Stimulated activated naive CD8-positive, alpha-beta T cell treated with anti-CD3 and anti-CD28 coated beads, Interleukin-15, amount 100 ng/mL, for 72 hours (primary cell): ENCODE results near the gene SNIP1.
A peak's percentile ranks its signal among the peaks of the same experiment; 100 is the strongest.
"Not testable (repeated sequence)": the region's sequence is repeated elsewhere in the genome, so short reads cannot be mapped to it uniquely, and the experiment has no call there.

ENCODE experiments used
- ATAC-seq: fragments of 150-1000 bp; cut with Tn5 transposase; 2 replicates; pipeline ENCODE4 v1.10.0; 2021; ENCODE audit warnings: mild to moderate bottlenecking, moderate library complexity
- DNase-seq, 2 donors: peaks; one replicate each; pipeline ENCODE4 v3.0.0; 2021 to 2022
- H3K27ac Mint-ChIP-seq, 2 donors: one replicate each; pipeline ENCODE4 v1.8.0; 2022; ENCODE audit warnings: mild to moderate bottlenecking in 2 of 2, mixed read lengths in 2 of 2, moderate library complexity in 2 of 2
- H3K27me3 Mint-ChIP-seq: one replicate; pipeline ENCODE4 v1.8.0; 2022; ENCODE audit warnings: mixed read lengths
- H3K4me1 Mint-ChIP-seq: one replicate; pipeline ENCODE4 v1.8.0; 2022; ENCODE audit warnings: mild to moderate bottlenecking, mixed read lengths
- H3K4me3 Mint-ChIP-seq, 2 donors: one replicate each; pipeline ENCODE4 v1.8.0; 2022; ENCODE audit warnings: mild to moderate bottlenecking in 2 of 2, mixed read lengths in 2 of 2, moderate library complexity in 1 of 2
- H3K9me3 Mint-ChIP-seq, 2 donors: one replicate each; pipeline ENCODE4 v1.8.0; 2022; ENCODE audit warnings: mixed read lengths in 2 of 2

SNIP1 gene

DNA sequence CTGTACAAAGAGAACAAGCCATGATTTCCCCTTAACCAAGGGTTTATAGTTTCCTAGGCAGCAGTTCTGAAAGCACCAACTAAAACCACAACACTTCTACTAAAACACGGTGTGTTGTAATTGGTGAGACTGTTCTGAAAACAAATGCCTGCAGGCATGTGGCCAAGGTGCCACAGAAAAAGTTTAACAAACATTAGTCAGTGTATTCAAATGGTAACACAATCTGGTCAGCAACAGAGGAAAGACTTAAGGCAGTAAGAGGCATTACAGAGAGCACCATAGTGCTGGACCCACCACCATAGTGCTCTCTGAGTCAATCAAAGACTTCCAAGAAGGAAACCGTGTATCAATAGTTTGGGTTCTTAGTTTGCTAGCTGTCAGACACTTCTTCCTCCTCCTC, 16.7 kb downstream of the SNIP1 start:
- Mint-ChIP-seq H3K27me3 (no peaks in the 10 kb centered on the region), H3K27ac (peak overlapping the region in 1 of 2 donors; percentile 12), H3K9me3 (no peaks in the 10 kb centered on the region), H3K4me3 (no peak overlapping the region), H3K4me1 (peaks cover 27% of the 10 kb centered on the region)
- ATAC-seq (peak; percentile 94), DNase-seq (no peak)

DNA sequence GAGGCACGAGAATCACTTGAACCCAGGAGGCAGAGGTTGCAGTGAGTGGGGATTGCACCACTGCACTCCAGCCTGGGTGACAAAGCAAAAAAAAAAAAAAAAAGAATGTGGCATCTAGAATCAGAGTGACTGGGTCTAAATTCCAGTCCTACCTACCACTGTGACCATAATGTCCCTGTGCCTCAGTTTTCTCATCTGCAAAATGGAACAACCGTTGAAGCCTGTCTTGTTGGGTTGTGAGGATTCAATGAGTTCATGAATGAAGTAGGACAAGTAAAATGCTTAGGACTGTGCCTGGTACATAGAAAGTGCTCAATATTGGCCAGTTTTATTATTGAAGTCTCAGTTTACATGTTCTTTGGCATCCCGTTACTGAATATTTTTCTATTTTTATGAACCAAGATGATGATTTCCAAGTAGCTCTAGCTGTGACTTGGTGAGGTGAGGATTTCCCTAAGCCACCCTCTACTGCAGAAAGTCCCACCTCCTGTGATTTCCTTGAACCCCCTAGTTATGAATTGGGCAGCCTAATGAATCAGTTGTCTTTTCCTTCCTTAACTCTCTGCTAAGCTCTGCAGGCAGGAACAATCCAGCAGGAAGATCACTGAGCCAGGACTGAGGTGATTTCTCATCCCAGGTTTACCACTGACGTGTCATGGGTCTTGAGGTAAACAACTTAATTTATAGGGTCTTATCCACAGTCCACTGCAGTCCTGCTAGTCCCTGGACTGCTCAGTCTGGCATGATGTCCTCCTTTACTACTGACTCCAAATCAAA, 20.6 kb downstream of the SNIP1 start:
- DNase-seq = no peak
- no peaks in the 10 kb centered on the region for H3K27me3 Mint-ChIP-seq
- H3K9me3 Mint-ChIP-seq = no peaks in the 10 kb centered on the region
- no peak overlapping the region for H3K4me3 Mint-ChIP-seq
- peaks cover 27% of the 10 kb centered on the region for H3K4me1 Mint-ChIP-seq
- no peak overlapping the region for H3K27ac Mint-ChIP-seq
- no peak for ATAC-seq

DNA sequence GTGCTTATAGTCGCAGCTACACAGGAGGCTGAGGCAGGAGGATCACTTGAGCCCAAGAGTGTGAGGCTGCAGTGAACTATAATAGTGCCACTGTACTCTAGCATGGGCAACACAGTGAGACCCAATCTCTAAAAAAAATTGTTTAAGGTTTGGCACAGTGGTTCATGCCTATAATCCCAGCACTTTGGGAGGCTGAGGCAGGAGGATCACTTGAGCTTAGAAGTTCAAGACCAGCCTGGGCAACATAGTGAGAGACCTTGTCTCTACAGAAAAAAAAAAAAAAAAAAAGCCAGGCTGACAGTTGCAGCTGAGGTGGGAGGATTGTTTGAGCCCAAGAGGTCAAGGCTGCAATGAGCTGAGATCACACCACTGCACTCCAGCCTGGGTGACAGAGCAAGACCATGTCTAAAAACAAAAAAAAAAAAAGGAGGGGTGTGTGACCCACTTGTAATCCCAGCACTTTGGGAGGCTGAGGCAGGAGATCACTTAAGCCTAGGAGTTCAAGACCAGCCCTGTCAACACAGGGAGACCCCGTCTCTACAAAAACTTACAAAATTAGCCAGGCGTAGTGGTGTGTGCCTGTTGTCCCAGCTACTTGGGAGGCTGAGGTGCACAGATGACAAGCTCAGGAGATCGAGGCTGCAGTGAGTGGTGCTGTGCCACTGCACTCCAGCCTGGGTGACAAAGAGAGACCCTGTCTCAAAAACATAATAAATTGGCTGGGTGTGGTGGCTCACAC, 21.5 kb downstream of the SNIP1 start:
- not testable (repeated sequence) for H3K4me3 Mint-ChIP-seq, H3K27ac Mint-ChIP-seq, H3K27me3 Mint-ChIP-seq, DNase-seq, H3K9me3 Mint-ChIP-seq, ATAC-seq
- peaks cover 23% of the 10 kb centered on the region for H3K4me1 Mint-ChIP-seq

DNA sequence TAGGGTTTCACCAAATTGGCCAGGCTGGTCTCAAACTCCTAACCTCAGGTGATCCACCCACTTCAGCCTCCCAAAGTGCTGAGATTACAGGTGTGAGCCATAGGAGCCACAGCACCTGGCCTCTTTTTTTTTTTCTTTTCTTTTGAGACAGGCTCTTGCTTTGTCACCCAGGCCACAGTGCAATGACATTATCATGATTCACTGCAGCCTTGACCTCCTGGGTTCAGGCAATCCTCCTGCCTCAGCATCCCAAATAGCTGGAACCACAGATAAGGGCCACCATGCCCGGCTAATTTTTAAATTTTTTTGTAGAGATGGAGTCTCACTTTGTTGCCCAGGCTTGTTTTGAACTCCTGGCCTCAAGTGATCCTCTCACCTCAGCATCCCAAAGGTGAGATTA, 24.2 kb downstream of the SNIP1 start:
- H3K4me1 Mint-ChIP-seq = peaks cover 13% of the 10 kb centered on the region
- H3K27me3 Mint-ChIP-seq, H3K27ac Mint-ChIP-seq, ATAC-seq, H3K4me3 Mint-ChIP-seq, H3K9me3 Mint-ChIP-seq, DNase-seq: not testable (repeated sequence)

DNA sequence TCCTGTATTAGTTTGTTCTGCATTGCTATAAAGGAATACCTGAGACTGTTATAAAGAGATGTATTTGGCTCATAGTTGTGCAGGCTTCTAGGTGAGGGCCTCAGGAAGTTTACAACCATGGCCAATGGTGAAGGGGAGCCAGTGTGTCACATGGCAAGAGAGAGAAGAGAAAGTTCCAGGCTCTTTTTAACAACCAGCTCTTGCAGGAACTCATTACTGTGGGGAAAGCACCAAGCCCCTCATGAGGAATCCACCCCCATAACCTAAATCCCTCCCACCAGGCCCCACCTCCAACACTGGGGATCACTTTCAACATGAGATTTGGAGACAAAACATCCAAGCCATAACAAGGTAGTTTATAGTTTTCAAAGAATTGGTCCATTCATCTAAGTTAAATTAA, 34.5 kb downstream of the SNIP1 start:
- H3K4me3 Mint-ChIP-seq = peak overlapping the region; percentile 95 to 97
- no peaks in the 10 kb centered on the region for H3K9me3 Mint-ChIP-seq
- ATAC-seq (peak; percentile 79), DNase-seq (peak; percentile 25 to 52)
- H3K4me1 Mint-ChIP-seq = peaks cover 52% of the 10 kb centered on the region
- peak overlapping the region; percentile 97 to 99 for H3K27ac Mint-ChIP-seq
- H3K27me3 Mint-ChIP-seq = no peaks in the 10 kb centered on the region

DNA sequence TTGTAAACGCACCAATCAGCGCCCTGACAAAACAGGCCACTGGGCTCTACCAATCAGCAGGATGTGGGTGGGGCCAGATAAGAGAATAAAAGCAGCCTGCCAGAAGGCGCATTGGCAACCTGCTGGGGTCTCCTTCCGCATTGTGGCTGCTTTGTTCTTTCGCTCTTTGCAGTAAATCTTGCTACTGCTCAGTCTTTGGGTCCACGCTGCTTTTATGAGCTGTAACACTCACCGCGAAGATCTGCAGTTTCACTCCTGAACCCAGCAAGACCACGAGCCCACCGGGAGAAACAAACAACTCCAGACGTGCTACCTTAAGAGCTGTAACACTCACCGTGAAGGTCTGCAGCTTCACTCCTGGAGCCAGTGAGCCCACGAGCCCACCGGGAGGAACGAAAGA, 35.2 kb downstream of the SNIP1 start:
- peak overlapping the region; percentile 97 to 99 for H3K27ac Mint-ChIP-seq
- peaks cover 52% of the 10 kb centered on the region for H3K4me1 Mint-ChIP-seq
- H3K9me3 Mint-ChIP-seq, H3K27me3 Mint-ChIP-seq: not testable (repeated sequence)
- ATAC-seq (peak; percentile 27), DNase-seq (peak; percentile 81 to 87)
- H3K4me3 Mint-ChIP-seq = peak overlapping the region; percentile 95 to 97

DNA sequence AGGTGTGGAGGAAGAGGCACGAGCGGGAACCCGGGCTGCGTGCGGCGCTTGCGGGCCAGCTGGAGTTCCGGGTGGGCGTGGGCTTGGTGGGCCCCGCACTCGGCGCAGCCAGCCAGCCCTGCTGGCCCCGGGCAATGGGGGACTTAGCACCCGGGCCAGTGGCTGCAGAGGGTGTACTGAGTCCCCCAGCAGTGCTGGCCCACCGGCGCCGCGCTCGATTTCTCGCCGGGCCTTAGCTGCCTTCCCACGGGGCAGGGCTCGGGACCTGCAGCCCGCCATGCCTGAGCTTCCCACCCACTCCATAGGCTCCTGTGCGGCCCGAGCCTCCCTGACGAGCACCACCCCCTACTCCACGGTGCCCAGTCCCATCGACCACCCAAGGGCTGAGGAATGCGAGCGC, 35.9 kb downstream of the SNIP1 start:
- ATAC-seq, H3K27me3 Mint-ChIP-seq, H3K9me3 Mint-ChIP-seq, DNase-seq: not testable (repeated sequence)
- Mint-ChIP-seq H3K4me3 (peak overlapping the region; percentile 95 to 97), H3K4me1 (peaks cover 57% of the 10 kb centered on the region), H3K27ac (peak overlapping the region in 1 of 2 donors; percentile 97)

DNA sequence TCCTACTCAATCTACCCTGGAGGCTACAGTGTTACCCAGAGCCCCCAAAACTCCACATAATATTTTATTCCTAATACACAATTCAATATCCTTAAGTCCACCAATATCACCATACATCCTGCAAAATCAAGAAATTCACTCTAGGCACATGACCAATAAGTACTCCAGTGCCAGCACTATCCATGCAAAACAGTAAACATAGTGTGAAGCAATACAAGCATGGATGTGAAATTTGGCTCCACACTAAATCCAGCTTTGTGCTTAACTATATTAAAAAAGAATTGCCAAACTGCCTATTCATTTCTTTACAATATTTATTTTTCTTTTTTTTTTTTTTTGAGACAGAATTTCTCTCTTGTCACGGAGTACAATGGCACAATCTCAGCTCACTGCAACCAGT, 36.5 kb downstream of the SNIP1 start:
- Mint-ChIP-seq H3K9me3 (no peaks in the 10 kb centered on the region), H3K27me3 (no peaks in the 10 kb centered on the region), H3K27ac (no peak overlapping the region), H3K4me3 (no peak overlapping the region), H3K4me1 (peaks cover 64% of the 10 kb centered on the region)
- ATAC-seq (no peak), DNase-seq (no peak)

DNA sequence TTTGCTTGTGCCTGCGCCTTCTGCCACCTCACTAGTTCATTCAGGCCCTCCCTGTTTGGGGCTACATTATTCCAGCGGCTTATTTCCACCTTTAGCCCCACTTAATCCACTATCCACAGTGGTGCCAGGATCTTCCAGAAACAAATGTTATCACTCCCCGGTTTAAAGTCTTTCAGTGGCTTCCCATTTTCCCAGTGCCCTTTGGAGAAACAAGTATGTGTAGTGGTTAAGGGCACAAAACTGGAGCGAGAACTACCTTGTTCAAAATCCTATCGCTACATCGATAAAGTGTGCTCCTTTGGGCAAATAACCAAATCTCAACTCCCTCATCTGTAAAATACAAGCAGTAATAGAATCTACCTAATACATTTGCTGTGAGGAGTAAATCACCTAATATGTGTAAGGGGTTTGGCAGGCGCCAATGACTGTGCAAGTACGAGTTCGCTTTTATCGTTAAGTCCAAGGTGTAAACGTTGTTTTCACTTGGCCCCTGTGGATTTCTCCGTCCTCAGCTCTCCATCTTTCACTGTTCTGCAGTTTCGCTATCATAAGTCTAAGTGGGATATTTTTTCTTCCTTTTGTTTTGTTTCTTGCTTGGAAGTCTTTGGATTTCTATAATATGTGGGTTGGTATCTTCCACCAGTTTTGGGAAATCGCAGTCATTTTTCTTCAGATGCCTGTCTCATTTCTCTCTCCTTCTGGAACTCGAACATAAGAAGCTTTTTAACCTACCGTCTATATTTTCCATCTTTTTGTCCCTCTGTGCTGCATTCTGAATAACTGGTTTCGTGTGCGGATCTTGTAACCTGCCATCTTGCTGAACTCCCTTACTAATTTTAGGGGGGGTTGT, 38.7 kb downstream of the SNIP1 start:
- peak overlapping the region; percentile 95 to 98 for H3K27ac Mint-ChIP-seq

DNA sequence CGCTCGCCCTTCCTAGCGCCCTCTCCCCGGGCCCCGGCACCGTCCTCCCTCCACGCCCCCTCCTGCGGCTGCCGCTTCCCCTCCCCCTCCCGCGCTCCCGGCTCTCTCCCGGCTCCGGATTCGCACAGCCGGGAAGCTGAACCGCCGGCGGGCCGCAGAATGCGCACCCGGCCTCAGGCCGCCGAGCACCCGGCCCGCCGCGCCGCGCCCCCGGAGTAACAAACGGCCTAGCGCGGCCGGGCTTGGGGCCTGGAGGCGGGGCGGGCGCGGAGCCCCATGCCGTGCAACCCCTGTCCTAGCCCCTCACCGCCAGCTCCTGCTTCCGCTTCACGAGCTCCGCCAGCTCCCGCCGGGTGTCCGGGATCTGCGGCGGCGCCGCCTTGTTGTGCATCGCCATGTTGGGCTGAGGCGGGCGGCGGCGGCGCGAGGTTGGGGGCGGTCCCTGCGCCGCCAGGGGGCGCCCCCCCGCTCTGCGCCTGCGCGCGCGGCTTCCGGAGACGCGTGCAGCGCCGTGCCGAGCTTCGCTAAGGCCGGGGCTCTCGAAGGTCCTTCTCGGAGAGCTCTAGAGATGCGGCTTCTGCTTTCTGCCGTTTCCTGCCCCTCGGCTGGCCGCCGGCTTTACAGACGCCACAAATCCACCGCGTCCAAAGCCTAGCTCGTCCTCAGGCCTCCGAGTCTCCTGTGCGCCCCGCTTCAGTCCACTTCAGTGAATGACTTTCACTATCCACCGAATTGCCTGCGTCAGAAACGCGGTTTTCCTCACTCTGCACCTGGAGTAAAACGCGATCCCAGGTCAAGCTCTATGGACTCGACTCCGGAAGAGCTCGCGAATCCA, 39.5 kb downstream of the SNIP1 start, which contains the start of gene MEAF6:
TSS of gene MEAF6 (minus strand) at position 417 of the 835 bp plus-strand sequence. CDS start at position 397, 20 bp downstream.
- no peaks in the 10 kb centered on the region for H3K9me3 Mint-ChIP-seq

More for the DNA sequence above, 38.7 kb downstream of the SNIP1 start:
- no peaks in the 10 kb centered on the region for H3K27me3 Mint-ChIP-seq
- no peak for DNase-seq
- H3K4me3 Mint-ChIP-seq = peak overlapping the region; percentile 95 to 98
- ATAC-seq = peak; percentile 1
- peaks cover 66% of the 10 kb centered on the region for H3K4me1 Mint-ChIP-seq
- H3K9me3 Mint-ChIP-seq = no peaks in the 10 kb centered on the region

DNA sequence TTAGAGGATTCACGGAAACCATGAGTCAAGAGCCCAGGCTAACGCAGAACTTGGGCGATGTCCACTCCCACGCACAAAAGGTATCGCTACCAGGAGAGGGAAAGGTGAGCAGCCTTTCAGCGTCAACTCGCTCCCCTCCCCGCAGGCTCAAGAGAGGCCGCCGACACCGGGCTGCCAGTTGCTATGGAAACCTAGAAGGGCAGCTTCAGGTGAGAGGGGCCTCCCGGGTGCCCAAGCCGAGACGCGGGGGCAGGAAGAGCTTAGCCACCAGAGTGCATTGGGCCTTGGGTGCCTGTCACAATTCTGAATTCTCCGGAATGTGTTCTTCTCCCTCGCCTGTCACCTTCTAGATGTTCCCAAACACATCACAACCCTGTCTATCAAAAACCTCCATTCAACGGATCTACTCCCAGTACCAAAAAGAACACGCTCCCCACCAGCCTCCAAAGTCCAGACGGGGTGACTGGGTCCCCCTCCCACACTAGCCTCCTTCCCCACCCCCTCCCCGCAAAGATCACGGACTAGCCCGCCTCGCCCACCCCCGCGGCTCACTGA, 40.2 kb downstream of the SNIP1 start:
- ATAC-seq = peak; percentile 70
- Mint-ChIP-seq H3K9me3 (no peaks in the 10 kb centered on the region), H3K27ac (peak overlapping the region; percentile 94 to 98), H3K4me3 (peak overlapping the region; percentile 95 to 98), H3K27me3 (no peaks in the 10 kb centered on the region), H3K4me1 (peaks cover 59% of the 10 kb centered on the region)
- DNase-seq = peak; percentile 54 to 78

More for the DNA sequence above, 39.5 kb downstream of the SNIP1 start, which contains the start of gene MEAF6:
- peak; percentile 92 for ATAC-seq
- peak within 1 kb of the TSS; percentile 98 for H3K27ac Mint-ChIP-seq
- no peaks in the 10 kb centered on the region for H3K27me3 Mint-ChIP-seq
- peaks cover 59% of the 10 kb centered on the region for H3K4me1 Mint-ChIP-seq
- peak; percentile 81 to 86 for DNase-seq
- H3K4me3 Mint-ChIP-seq = peak within 1 kb of the TSS; percentile 95 to 98

DNA sequence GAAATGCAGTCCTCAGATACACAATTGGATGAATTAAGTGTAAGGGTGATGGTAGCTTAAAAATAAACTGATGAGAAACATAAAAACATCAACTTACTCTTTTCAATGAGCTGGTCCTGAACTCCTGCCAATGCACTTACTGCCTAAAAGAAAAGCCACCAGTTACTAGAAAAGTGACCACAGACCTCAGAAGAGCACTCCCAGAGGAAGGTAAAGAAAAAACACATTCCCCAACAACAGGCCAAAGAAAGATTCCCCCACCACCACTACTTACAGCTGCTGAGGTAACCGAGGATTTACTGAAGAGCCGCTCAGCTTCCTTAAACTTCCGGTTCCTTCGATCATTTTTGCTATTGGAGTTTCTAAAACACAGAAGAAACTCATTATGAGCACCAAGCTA, 44.9 kb downstream of the SNIP1 start:
- Mint-ChIP-seq H3K4me1 (peaks cover 39% of the 10 kb centered on the region), H3K4me3 (peak overlapping the region in 1 of 2 donors; percentile 58), H3K27ac (no peak overlapping the region), H3K27me3 (no peaks in the 10 kb centered on the region), H3K9me3 (no peaks in the 10 kb centered on the region)
- DNase-seq (no peak), ATAC-seq (peak; percentile 46)

DNA sequence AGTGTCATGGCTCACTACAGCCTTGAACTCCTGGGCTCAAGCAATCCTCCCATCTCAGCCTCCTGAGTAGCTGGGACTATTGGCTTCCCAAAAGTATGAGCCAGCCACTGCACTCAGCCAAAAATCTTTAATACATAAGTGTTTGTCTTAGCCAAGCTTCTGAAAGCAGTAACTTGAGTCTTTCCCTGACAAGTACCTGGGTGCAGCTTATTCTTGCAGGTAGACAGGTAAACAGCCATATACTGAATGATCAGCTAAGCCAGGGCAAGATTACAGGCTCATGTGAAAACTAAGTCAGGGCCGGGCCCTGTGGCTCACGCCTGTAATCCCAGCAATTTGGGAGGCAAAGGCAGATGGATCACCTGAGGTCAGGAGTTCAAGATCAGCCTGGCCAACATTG, 47.4 kb downstream of the SNIP1 start:
- Mint-ChIP-seq H3K27ac (no peak overlapping the region), H3K27me3 (no peaks in the 10 kb centered on the region), H3K9me3 (no peaks in the 10 kb centered on the region), H3K4me3 (no peak overlapping the region), H3K4me1 (peaks cover 22% of the 10 kb centered on the region)
- ATAC-seq (no peak), DNase-seq (no peak)

DNA sequence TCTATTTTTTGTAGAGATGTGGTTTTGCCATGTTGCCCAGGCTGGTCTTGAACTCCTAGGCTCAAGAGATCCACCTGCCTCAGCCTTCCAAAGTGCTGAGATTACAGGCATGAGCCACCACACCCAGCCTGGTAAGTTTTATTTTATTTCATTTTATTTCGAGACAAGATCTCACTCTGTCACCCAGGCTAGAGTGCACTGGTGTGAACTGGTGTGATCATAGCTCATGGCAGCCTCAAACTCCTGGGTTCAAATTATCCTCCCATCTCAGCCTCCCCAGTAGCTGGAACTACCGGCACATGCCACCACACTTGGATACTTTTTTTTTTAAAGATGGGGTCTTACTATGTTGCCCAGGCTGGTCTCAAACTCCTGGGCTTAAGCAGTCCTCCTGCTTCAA, 51.3 kb downstream of the SNIP1 start:
- ATAC-seq, H3K9me3 Mint-ChIP-seq: not testable (repeated sequence)

More for the DNA sequence above, 51.3 kb downstream of the SNIP1 start:
- H3K4me3 Mint-ChIP-seq, H3K4me1 Mint-ChIP-seq, H3K27ac Mint-ChIP-seq, DNase-seq, H3K27me3 Mint-ChIP-seq: not testable (repeated sequence)
